ENCODE data around the gene ARID3B. TPM values are rescaled to one million over a fixed set of nuclear protein-coding genes. Genes with fewer than 3 reads are reported as not detected.
"Not testable (repeated sequence)": the region's sequence is repeated elsewhere in the genome, so short reads cannot be mapped to it uniquely, and the experiment has no call there.

Gene ARID3B
- total RNA-seq, 1 experiment from 2014 or later: 101 TPM

DNA sequence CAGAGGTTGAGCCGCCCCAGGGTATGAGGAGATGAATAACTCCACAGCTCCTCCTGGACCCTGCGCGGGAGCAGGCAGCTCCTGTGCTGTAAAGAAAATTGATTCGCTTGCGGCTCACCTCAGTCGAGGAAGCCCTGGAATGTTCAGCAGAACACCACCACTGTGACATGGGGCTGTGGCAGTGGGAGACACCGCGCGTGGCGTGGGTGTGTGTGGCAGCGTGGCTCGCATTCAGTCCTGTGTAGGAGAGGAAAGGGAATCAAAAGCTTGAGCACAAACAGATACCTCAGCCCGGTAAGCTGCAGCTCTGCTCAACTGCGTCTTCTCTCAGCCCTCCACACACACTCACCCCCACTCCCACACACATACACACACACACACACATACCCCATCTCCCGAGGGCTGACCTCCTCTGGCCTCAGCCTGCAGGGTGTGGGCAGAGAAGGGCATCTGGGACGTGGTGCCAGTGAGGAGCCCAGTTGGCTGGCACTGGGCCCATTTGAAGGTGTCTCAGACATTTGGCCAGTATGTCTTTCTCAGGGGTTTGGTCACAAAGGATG, 56.2 kb downstream of the ARID3B start:
- H3K4me3 Mint-ChIP-seq: not testable (repeated sequence)

More for the DNA sequence above, 56.2 kb downstream of the ARID3B start:
- not testable (repeated sequence) for H4K5ac ChIP-seq (ENCODE audit: insufficient read length, low read depth, low read length); H3K23me2 ChIP-seq (ENCODE audit: insufficient read length, low read depth, low read length, poor library complexity, severe bottlenecking); H3K9me3 Mint-ChIP-seq; H3K27me3 Mint-ChIP-seq (ENCODE audit: low read depth); H3K9ac ChIP-seq (ENCODE audit: extremely low read depth, insufficient read length, low read length); H3K79me2 ChIP-seq (ENCODE audit: insufficient read depth, low read length); H3K9me3 ChIP-seq (ENCODE audit: control insufficient read depth, low read depth, low read length); H3K79me1 ChIP-seq (ENCODE audit: insufficient read depth, low read depth, low read length, poor library complexity, severe bottlenecking); H2AFZ ChIP-seq (ENCODE audit: low read length); H3K23ac ChIP-seq (ENCODE audit: insufficient read length, low read depth, low read length); H4K8ac ChIP-seq (replicated peaks; ENCODE audit: insufficient read length, low read depth, low read length); H3K4me1 ChIP-seq (ENCODE audit: insufficient read depth, low read length); H4K20me1 ChIP-seq (ENCODE audit: control insufficient read depth, insufficient read depth, insufficient read length); H3K4ac ChIP-seq (ENCODE audit: low read depth, low read length); H2BK5ac ChIP-seq (ENCODE audit: insufficient read length, low read length); H3K56ac ChIP-seq (ENCODE audit: insufficient read length, low read depth, low read length); H2BK120ac ChIP-seq (ENCODE audit: low read depth, low read length, poor library complexity, severe bottlenecking); H2AK5ac ChIP-seq (ENCODE audit: insufficient read length, low read length); H2BK20ac ChIP-seq (ENCODE audit: low read depth, low read length, poor library complexity, severe bottlenecking); H4K91ac ChIP-seq (ENCODE audit: insufficient read length, low read depth, low read length); H2BK12ac ChIP-seq (ENCODE audit: insufficient read length, low read depth, low read length); DNase-seq; H3K18ac ChIP-seq (ENCODE audit: insufficient read length, low read depth, low read length); H3K27ac Mint-ChIP-seq; H3K27ac ChIP-seq (ENCODE audit: insufficient read length, low read depth, low read length); H3K4me2 ChIP-seq (ENCODE audit: insufficient read depth, insufficient read length, low read length); H3T11ph ChIP-seq (ENCODE audit: low read length); H3K27me3 ChIP-seq (ENCODE audit: insufficient read depth, low read length); H3K14ac ChIP-seq (ENCODE audit: insufficient read depth, low read length); H2BK15ac ChIP-seq (ENCODE audit: low read depth, low read length)
- no CpG with 5 or more reads among the region's 16 CpGs for WGBS (ENCODE audit: extremely low coverage, insufficient read length, low lambda C conversion rate)
- H3K36me3 Mint-ChIP-seq (ENCODE audit: insufficient read depth in 1 of 3, low read depth in 3 of 3): peaks cover 24 to 62% (median 58%) of the 10 kb centered on the region in 3 experiments
- H3K4me1 Mint-ChIP-seq: peaks cover 9 to 20% of the 10 kb centered on the region in 2 experiments
